ENCODE data around the gene DECR2. TPM values are rescaled to one million over a fixed set of nuclear protein-coding genes. Genes with fewer than 3 reads are reported as not detected.
A peak's percentile ranks its signal among the peaks of the same experiment; 100 is the strongest.

The DECR2 gene
- total and polyA plus RNA-seq, 2 of the 4 experiments (the other 2 are of a cell fraction) = 3.9 to 26.7 TPM

DNA sequence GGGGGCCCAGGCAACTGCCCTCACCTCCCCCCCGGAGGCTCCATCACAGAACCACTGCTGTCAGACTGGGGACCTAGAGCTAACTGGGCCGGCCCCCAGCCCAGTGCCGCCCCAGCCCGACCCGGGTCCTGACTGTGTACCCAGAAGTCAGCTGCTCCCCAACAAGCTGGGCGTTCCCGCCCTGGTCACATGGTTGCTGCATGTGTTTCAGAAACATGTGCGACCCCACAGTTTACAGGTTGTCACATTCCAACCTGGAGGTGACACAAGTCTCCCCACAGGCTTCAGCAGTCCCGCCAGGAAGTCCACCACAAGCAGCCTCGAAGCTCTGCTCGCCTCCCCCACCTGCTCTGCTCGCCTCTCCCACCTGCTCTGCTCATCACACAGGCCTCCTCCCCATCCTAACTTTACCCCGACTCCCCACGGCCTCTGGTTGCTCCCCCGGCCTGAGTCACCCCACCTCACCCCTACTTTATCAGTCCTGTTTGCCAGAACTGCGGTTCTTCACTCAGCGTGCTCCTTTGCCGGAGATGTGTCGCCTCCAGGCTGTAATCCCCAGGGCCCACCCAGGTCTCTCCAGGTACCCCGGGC is 32.3 kb upstream of the DECR2 start:
- WGBS, 2 experiments (ENCODE audit: extremely low coverage in 2 of 2, insufficient read length in 1 of 2) = 81% methylated on average over 17 of the region's 20 CpGs; no CpG with 5 or more reads in 1 of the 2 experiments
- H3K9ac ChIP-seq (ENCODE audit: low read depth, low read length) = no peak overlapping the region
- no peak overlapping the region for H2BK20ac ChIP-seq (ENCODE audit: low read depth, low read length)
- DNase-seq (no peak), ATAC-seq (ENCODE audit: low read depth) (no peak)
- H2AFZ ChIP-seq (replicated peaks; ENCODE audit: low read length, poor library complexity) = no peak overlapping the region
- no peaks in the 10 kb centered on the region for H3K9me1 ChIP-seq (ENCODE audit: insufficient read depth, low read length)
- peaks cover 4 to 11% of the 10 kb centered on the region in 2 experiments; a peak in 2 of 4 replicates for H3K79me1 ChIP-seq (ENCODE audit: low read depth in 1 of 2, low read length in 2 of 2)
- H3K36me3 ChIP-seq (ENCODE audit: control insufficient read depth, insufficient read depth, low read length) = peaks cover 60% of the 10 kb centered on the region
- H3K4me1 ChIP-seq (ENCODE audit: control insufficient read depth, insufficient read depth, low read length) = peaks cover 7% of the 10 kb centered on the region; the same call in 1 of the 2 replicates
- ChIA-PET CTCF (no interaction called here), POLR2A (ENCODE audit: unreplicated experiment) (no interaction called here)
- H3K27ac ChIP-seq (ENCODE audit: insufficient read depth, low read length) = no peak overlapping the region
- H2BK15ac ChIP-seq (ENCODE audit: low read depth, low read length) = no peak overlapping the region
- no peak overlapping the region for H3K18ac ChIP-seq (ENCODE audit: low read depth, low read length)
- H2BK120ac ChIP-seq (ENCODE audit: low read depth, low read length) = no peak overlapping the region
- no peak overlapping the region for H3K4ac ChIP-seq (ENCODE audit: low read depth, low read length)
- in situ Hi-C loops (cut with MboI; ENCODE audit: low sequenced_read_pairs) (no loop called here), dilution Hi-C loops (cut with HindIII; ENCODE audit: low sequenced_read_pairs, unreplicated experiment) (no loop called here), intact Hi-C loops (cut with micrococcal nuclease) (no loop called here)
- no peaks in the 10 kb centered on the region for H3K9me3 ChIP-seq (ENCODE audit: control insufficient read depth, insufficient read depth, low read length)
- no peaks in the 10 kb centered on the region for H4K20me1 ChIP-seq (ENCODE audit: insufficient read depth, low read length)
- H2AK9ac ChIP-seq (replicated peaks; ENCODE audit: low read depth, low read length, poor library complexity) = peak overlapping the region; percentile 42
- no peak overlapping the region for H3K14ac ChIP-seq (replicated peaks; ENCODE audit: low read depth, low read length)
- no peak overlapping the region for H2BK5ac ChIP-seq (ENCODE audit: low read depth, low read length, poor library complexity, severe bottlenecking)
- H3K4me2 ChIP-seq (ENCODE audit: low read depth, low read length) = no peak overlapping the region; the same call in 1 of the 2 replicates
- no peak overlapping the region for H3K4me3 ChIP-seq (ENCODE audit: insufficient read depth, low read depth, low read length)
- no peak overlapping the region for H2AK5ac ChIP-seq (ENCODE audit: low read depth, low read length)
- no peak overlapping the region for H4K8ac ChIP-seq (ENCODE audit: low read depth in 2 of 2, low read length in 2 of 2)
- H3K56ac ChIP-seq (ENCODE audit: extremely low read depth, insufficient read depth, low read length) = no peak overlapping the region
- no peak for TF ChIP-seq FOS (IDR thresholded peaks at IDR 0.05; ENCODE audit: low read depth, low read length)
- TF ChIP-seq, protein P1, sequence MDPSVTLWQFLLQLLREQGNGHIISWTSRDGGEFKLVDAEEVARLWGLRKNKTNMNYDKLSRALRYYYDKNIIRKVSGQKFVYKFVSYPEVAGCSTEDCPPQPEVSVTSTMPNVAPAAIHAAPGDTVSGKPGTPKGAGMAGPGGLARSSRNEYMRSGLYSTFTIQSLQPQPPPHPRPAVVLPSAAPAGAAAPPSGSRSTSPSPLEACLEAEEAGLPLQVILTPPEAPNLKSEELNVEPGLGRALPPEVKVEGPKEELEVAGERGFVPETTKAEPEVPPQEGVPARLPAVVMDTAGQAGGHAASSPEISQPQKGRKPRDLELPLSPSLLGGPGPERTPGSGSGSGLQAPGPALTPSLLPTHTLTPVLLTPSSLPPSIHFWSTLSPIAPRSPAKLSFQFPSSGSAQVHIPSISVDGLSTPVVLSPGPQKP (IDR thresholded peaks at IDR 0.05; ENCODE audit: borderline replicate concordance, low read depth, low read length) = no peak
- no peak for TF ChIP-seq MXI1 (IDR thresholded peaks at IDR 0.05; ENCODE audit: borderline replicate concordance, low read depth, low read length)
- no peak for TF ChIP-seq RAD21 (IDR thresholded peaks at IDR 0.05; ENCODE audit: low read length)
- no peak for TF ChIP-seq CEBPB (IDR thresholded peaks at IDR 0.05; ENCODE audit: low read depth, low read length)
- TF ChIP-seq, protein P2, sequence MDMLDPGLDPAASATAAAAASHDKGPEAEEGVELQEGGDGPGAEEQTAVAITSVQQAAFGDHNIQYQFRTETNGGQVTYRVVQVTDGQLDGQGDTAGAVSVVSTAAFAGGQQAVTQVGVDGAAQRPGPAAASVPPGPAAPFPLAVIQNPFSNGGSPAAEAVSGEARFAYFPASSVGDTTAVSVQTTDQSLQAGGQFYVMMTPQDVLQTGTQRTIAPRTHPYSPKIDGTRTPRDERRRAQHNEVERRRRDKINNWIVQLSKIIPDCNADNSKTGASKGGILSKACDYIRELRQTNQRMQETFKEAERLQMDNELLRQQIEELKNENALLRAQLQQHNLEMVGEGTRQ (IDR thresholded peaks at IDR 0.05; ENCODE audit: low read depth, low read length) = no peak
- TF ChIP-seq POLR2A (IDR thresholded peaks at IDR 0.05; ENCODE audit: low read depth, low read length) = no peak
- no peak for TF ChIP-seq NFE2L2 (IDR thresholded peaks at IDR 0.05; ENCODE audit: low read depth, low read length)
- no peak for TF ChIP-seq SMC3 (IDR thresholded peaks at IDR 0.05; ENCODE audit: low read depth, low read length)
- no peak for TF ChIP-seq RFX5 (IDR thresholded peaks at IDR 0.05; ENCODE audit: low read depth, low read length)
- TF ChIP-seq CHD1 (IDR thresholded peaks at IDR 0.05; ENCODE audit: low read depth, low read length) = no peak
- TF ChIP-seq MAZ (IDR thresholded peaks at IDR 0.05; ENCODE audit: borderline replicate concordance, low read depth, low read length) = no peak
- TF ChIP-seq BHLHE40 (IDR thresholded peaks at IDR 0.05; ENCODE audit: low read depth, low read length) = no peak
- no peak for TF ChIP-seq MAFK (IDR thresholded peaks at IDR 0.05; ENCODE audit: low read depth, low read length)
- TF ChIP-seq RCOR1 (IDR thresholded peaks at IDR 0.05; ENCODE audit: insufficient replicate concordance, low read length) = no peak
- TF ChIP-seq, protein P3, sequence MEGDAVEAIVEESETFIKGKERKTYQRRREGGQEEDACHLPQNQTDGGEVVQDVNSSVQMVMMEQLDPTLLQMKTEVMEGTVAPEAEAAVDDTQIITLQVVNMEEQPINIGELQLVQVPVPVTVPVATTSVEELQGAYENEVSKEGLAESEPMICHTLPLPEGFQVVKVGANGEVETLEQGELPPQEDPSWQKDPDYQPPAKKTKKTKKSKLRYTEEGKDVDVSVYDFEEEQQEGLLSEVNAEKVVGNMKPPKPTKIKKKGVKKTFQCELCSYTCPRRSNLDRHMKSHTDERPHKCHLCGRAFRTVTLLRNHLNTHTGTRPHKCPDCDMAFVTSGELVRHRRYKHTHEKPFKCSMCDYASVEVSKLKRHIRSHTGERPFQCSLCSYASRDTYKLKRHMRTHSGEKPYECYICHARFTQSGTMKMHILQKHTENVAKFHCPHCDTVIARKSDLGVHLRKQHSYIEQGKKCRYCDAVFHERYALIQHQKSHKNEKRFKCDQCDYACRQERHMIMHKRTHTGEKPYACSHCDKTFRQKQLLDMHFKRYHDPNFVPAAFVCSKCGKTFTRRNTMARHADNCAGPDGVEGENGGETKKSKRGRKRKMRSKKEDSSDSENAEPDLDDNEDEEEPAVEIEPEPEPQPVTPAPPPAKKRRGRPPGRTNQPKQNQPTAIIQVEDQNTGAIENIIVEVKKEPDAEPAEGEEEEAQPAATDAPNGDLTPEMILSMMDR (conservative IDR thresholded peaks at IDR 0.05; ENCODE audit: low read depth, low read length) = no peak
- H4K91ac ChIP-seq (ENCODE audit: insufficient read depth, low read depth, low read length) = no peak overlapping the region
- no peak overlapping the region for H4K5ac ChIP-seq (ENCODE audit: low read depth, low read length)
- no TSS peak for BruUV-seq (replicated peaks)
- H3K23ac ChIP-seq (ENCODE audit: low read depth, low read length) = no peak overlapping the region
- no peaks in the 10 kb centered on the region for H3K27me3 ChIP-seq (ENCODE audit: control insufficient read depth, insufficient read depth, low read length)

Data from IMR-90 (cell line).